Measurements from ENCODE around the gene KCNIP1.

GRCh38 chr5:170579601-170580000 is 75.8 kb downstream of the KCNIP1 start:
- TF ChIP-seq CTCF (IDR thresholded peaks at IDR 0.05; ENCODE audit: poor library complexity, severe bottlenecking) (no peak), POLR2AphosphoS5 (IDR thresholded peaks at IDR 0.05) (no peak), RAD21 (conservative IDR thresholded peaks at IDR 0.05) (no peak), EZH2 (IDR thresholded peaks at IDR 0.05; ENCODE audit: borderline replicate concordance, insufficient read depth, low read length, poor library complexity, severe bottlenecking) (no peak), EP300 (conservative IDR thresholded peaks at IDR 0.05; ENCODE audit: poor library complexity, severe bottlenecking) (no peak), TAF1 (IDR thresholded peaks at IDR 0.05; ENCODE audit: low read depth) (no peak)
